ENCODE data around the gene INSYN1. TPM values are rescaled to one million over a fixed set of nuclear protein-coding genes. Genes with fewer than 3 reads are reported as not detected.
A peak's percentile ranks its signal among the peaks of the same experiment; 100 is the strongest.
"Not testable (repeated sequence)": the region's sequence is repeated elsewhere in the genome, so short reads cannot be mapped to it uniquely, and the experiment has no call there.

INSYN1 gene
- total and polyA plus RNA-seq, 9 donors: 3.1 to 9.0 (median 5.4) TPM

DNA sequence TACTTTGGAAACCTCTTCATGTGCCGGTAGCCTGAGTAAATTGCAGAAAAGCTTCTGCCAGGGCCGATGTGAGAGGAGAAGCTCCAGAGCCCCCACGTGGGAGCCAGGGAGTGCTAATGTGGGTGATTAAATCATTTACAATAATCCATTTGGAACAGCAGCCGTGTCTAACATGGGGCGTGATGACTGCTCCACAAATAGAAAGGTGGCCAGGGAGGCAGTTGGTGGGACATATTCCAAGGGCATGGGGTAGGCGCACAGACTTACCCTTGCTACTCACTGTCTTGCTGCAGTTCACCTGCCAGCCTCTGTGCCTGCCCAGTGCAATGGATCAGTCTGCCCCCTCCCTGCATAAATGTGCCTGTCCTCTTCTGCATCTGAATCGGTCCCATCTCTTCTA is 39.3 kb upstream of the INSYN1 start:
- no peaks in the 10 kb centered on the region for H3K36me3 ChIP-seq (ENCODE audit: control insufficient read depth, insufficient read depth, low read length)
- no peak overlapping the region for H3K4me3 ChIP-seq (ENCODE audit: low read length)
- H3K27ac ChIP-seq (ENCODE audit: low read length): no peak overlapping the region
- no peak for DNase-seq
- 70% methylated on average over 2 of the region's 7 CpGs for WGBS (ENCODE audit: insufficient coverage)
- H3K4me1 ChIP-seq (ENCODE audit: control insufficient read depth, insufficient read depth, low read length): peaks cover 19% of the 10 kb centered on the region
- H3K27me3 ChIP-seq (ENCODE audit: control insufficient read depth, insufficient read depth, low read length): peaks cover 13% of the 10 kb centered on the region
- H3K9me3 ChIP-seq (replicated peaks; ENCODE audit: control insufficient read depth, low read depth, low read length): no peaks in the 10 kb centered on the region

DNA sequence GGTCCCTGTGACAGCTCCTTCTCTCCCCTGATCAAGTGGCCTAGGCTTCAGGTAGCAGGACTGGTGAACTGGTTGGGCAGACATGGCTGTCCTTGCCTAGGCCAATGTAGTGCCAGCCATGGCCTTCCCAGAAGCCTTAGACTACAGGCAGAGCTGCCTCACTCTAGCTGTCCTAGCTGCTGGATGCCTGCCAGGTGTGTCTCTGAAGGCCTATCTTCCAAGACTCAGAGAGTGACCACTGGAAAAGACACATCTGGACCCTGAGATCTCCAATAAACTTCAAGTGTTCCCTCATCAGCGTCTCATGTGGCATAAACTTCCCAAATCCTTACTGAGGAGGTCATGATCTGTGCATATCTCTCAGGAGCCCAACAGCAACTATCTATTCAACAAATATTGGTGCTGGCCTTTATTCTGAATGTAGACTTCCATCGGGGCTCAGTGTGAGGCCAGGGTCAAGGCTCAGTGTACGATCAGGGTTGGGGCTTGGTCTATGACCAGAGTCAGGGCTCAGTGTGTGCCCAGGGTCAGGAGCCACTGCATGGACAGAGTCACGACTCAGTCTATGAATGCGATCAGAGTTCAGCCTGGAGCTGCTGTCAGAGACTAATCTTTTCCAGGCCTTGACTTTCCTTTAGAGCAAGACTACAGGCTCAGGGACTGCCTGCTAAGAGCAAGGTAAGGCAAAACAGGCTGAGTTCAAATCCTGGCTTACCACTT is 36.5 kb upstream of the INSYN1 start:
- peaks cover 12% of the 10 kb centered on the region for H3K4me1 ChIP-seq (ENCODE audit: control insufficient read depth, insufficient read depth, low read length)
- H3K27ac ChIP-seq (ENCODE audit: low read length): no peak overlapping the region
- H3K9me3 ChIP-seq (replicated peaks; ENCODE audit: control insufficient read depth, low read depth, low read length): no peaks in the 10 kb centered on the region
- H3K4me3 ChIP-seq (ENCODE audit: low read length): no peak overlapping the region
- WGBS (ENCODE audit: insufficient coverage): 75% methylated on average over 5 of the region's 5 CpGs
- H3K27me3 ChIP-seq (ENCODE audit: control insufficient read depth, insufficient read depth, low read length): peaks cover 13% of the 10 kb centered on the region
- DNase-seq: no peak
- H3K36me3 ChIP-seq (ENCODE audit: control insufficient read depth, insufficient read depth, low read length): no peaks in the 10 kb centered on the region

DNA sequence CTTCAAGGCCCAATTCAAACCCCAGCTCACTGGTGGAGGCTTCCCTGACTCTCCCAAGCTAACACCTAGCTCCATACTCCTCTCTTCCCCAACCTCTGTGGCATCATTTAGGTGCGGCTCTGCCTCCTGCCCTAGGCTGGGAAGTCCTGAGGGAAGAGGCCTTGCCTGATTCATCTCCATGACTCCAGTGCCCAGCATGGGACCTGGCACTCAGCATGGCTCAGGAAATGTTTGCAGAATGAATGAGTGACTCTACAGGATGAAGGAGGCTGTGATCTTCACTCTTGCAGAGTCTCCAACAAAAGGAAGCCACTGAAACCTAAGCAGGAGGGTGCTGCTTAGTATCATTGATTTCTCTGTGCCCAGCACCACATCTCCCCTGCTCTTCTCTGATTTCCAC is 34.5 kb upstream of the INSYN1 start:
- H3K4me1 ChIP-seq (ENCODE audit: control insufficient read depth, insufficient read depth, low read length): peaks cover 26% of the 10 kb centered on the region
- WGBS (ENCODE audit: insufficient coverage): 100% methylated on average over 1 of the region's 1 CpG
- H3K9me3 ChIP-seq (replicated peaks; ENCODE audit: control insufficient read depth, low read depth, low read length): no peaks in the 10 kb centered on the region

DNA sequence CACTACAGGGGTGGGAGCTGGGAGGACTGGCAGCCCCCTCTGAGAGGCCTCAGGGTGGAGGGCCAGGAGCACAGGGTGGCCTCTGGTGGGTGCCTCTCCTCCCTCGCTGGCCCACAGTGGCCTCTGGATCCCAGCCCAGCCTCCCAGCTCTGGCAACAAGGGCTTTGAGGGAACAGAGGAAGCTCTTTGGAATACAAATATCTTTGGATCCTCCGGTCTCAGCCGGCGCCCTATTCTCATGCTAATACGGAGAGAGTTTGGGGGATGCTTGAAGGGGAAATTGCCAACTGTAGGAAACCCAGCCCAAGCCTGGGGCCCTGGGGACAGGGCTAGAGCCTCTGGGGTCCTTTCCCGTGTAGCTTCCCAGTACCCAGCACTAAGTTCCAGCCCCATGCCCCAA is 33.4 kb upstream of the INSYN1 start:
- Histone ChIP-seq H3K4me1 (ENCODE audit: control insufficient read depth, insufficient read depth, low read length) (peaks cover 33% of the 10 kb centered on the region), H3K4me3 (ENCODE audit: low read length) (no peak overlapping the region), H3K27me3 (ENCODE audit: control insufficient read depth, insufficient read depth, low read length) (peaks cover 11% of the 10 kb centered on the region), H3K27ac (ENCODE audit: low read length) (no peak overlapping the region), H3K9me3 (replicated peaks; ENCODE audit: control insufficient read depth, low read depth, low read length) (no peaks in the 10 kb centered on the region), H3K36me3 (ENCODE audit: control insufficient read depth, insufficient read depth, low read length) (no peaks in the 10 kb centered on the region)
- no peak for DNase-seq
- WGBS (ENCODE audit: insufficient coverage): 31% methylated on average over 1 of the region's 6 CpGs

More for the DNA sequence above, 34.5 kb upstream of the INSYN1 start:
- DNase-seq: no peak
- H3K27ac ChIP-seq (ENCODE audit: low read length): no peak overlapping the region
- H3K4me3 ChIP-seq (ENCODE audit: low read length): no peak overlapping the region
- no peaks in the 10 kb centered on the region for H3K36me3 ChIP-seq (ENCODE audit: control insufficient read depth, insufficient read depth, low read length)
- H3K27me3 ChIP-seq (ENCODE audit: control insufficient read depth, insufficient read depth, low read length): peaks cover 11% of the 10 kb centered on the region

DNA sequence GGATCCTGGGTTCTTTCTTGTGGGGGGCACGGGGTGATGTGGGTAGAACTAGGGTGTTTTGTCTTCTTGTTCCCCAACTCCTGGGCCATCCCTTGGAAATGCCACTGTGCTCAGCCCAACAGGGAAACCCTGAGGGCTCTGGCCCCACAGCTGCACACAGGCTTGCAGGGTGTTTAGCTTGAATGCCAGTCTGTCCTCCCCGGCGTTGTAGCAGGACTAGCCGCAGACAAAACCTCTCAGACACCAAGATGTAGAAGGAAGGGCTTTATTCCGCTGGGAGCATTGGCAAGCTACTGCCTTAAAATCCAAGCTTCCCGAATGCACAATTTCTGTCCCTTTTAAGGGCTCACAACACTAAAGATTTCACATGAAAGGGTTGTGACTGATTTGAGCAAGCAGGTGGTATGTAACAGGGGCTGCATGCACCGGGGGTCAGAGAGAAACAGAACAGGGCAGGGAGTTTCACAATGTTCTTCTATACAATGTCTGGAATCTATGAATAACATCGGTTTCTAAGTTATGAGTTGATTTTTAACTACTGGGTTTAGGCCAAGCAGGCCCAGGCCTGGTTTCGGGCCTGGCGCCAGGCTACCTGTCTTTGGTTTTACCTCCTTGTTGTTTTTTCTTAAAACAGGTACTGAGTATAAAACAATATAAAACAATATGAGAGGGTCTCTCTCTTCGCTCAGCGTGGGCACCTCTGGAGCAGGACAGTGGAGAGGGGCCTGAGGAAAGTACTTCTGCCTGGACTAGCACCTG is 32.3 kb upstream of the INSYN1 start:
- WGBS (ENCODE audit: insufficient coverage): no CpG with 5 or more reads among the region's 12 CpGs
- not testable (repeated sequence) for H3K36me3 ChIP-seq (ENCODE audit: control insufficient read depth, insufficient read depth, low read length); H3K27me3 ChIP-seq (ENCODE audit: control insufficient read depth, insufficient read depth, low read length); H3K9me3 ChIP-seq (replicated peaks; ENCODE audit: control insufficient read depth, low read depth, low read length); DNase-seq; H3K4me3 ChIP-seq (ENCODE audit: low read length); H3K27ac ChIP-seq (ENCODE audit: low read length)
- H3K4me1 ChIP-seq (ENCODE audit: control insufficient read depth, insufficient read depth, low read length): peaks cover 34% of the 10 kb centered on the region

DNA sequence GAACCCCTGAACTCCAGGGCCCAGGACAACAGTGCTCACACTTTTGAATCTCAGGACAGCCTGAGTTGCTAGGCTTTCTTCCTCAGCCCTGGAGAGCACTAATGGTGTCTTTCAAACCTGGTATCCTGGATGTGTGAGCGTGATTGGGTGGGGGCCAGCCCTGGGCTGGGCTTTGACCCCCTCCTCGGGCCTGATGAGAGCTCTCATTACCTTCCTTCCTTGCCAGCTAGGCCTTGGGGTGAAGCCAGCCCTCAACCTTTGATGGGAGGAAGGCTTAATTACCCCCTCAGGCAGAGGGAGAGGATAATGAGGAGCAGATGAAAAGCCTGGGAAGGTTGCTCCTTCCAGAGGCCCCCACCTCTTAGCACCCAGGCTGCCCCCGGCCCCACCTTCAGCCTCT is 31.1 kb upstream of the INSYN1 start:
- Histone ChIP-seq H3K27me3 (ENCODE audit: control insufficient read depth, insufficient read depth, low read length) (peaks cover 4% of the 10 kb centered on the region), H3K36me3 (ENCODE audit: control insufficient read depth, insufficient read depth, low read length) (no peaks in the 10 kb centered on the region), H3K9me3 (replicated peaks; ENCODE audit: control insufficient read depth, low read depth, low read length) (no peaks in the 10 kb centered on the region), H3K27ac (ENCODE audit: low read length) (no peak overlapping the region), H3K4me1 (ENCODE audit: control insufficient read depth, insufficient read depth, low read length) (peaks cover 34% of the 10 kb centered on the region), H3K4me3 (ENCODE audit: low read length) (no peak overlapping the region)
- 33% methylated on average over 1 of the region's 3 CpGs for WGBS (ENCODE audit: insufficient coverage)
- DNase-seq: no peak

DNA sequence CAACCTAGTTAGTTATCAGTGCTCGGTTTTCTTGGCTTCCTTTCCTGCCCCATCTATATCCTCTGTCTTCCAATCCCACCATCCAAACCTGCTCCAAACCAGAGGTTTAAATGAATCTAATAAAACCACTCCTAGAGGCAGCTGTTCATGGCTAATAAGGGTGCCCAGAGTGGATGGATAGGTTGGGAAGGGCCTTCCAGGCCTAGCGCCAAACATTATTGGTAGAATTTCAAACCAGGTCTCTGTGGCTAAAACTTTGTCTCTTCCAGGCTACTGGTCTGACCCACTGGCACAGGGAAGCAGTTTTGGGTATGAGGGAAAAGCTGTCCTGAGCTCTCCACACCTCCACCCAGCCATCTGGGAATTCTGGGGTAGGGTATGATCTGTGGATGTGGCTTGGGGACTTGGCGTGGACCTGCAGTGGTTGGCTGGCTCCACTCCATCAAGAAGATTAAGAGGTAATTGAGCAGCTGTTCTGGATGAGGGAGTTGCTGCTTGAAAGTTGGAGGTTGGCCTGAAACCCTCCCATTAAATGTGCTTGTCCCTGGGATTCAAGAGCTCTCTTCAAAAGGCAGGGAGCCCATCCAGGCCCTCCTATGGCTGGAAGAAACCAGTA is 29.3 kb upstream of the INSYN1 start:
- Histone ChIP-seq H3K4me3 (ENCODE audit: low read length) (no peak overlapping the region), H3K27ac (ENCODE audit: low read length) (no peak overlapping the region), H3K27me3 (ENCODE audit: control insufficient read depth, insufficient read depth, low read length) (no peaks in the 10 kb centered on the region), H3K36me3 (ENCODE audit: control insufficient read depth, insufficient read depth, low read length) (no peaks in the 10 kb centered on the region), H3K9me3 (replicated peaks; ENCODE audit: control insufficient read depth, low read depth, low read length) (no peaks in the 10 kb centered on the region), H3K4me1 (ENCODE audit: control insufficient read depth, insufficient read depth, low read length) (peaks cover 34% of the 10 kb centered on the region)
- WGBS (ENCODE audit: insufficient coverage): 45% methylated on average over 2 of the region's 3 CpGs
- peak; percentile 93 for DNase-seq

DNA sequence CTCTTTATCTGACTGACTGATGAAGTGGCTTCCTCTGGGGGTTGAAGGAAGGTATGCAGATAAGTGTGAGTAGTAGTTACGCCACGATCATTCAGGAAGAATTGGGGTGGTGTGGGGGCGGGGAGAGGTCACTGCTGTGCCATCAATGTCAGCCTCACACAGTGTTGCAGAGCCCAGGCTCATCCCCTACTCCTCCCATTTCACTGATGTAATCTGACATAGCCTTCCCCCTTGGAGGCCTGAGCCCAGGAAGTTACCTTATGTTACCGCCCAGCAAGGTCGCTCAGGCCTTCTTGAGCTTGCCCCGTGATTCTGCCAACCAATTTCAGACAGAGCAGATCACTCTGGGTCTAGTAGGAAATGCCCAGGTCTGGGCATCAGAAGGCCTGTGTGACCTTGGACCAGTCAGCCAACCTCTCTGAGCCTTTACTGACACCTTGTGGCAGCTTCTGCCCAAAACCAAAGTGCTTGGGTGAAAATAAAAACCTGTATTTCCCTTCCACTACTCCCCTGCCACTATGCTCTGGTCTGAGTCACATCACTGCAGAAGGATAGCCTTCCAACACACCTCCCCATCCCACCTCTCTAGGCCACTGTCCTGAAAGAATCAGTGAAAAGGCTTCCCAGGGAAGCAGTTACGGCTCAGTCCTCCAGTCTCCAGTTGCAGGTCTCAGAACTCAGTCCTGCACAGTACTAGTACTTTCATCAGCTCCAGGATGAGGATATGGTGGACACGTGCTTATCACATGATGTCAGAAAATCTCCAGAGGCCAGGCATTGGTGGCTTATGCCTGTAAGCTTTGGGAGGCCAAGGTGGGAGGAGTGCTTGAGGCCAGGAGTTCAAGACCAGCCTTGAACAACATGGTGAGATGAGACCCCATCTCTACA is 28.1 kb upstream of the INSYN1 start:
- DNase-seq: no peak
- no peaks in the 10 kb centered on the region for H3K9me3 ChIP-seq (replicated peaks; ENCODE audit: control insufficient read depth, low read depth, low read length)
- no peak overlapping the region for H3K4me3 ChIP-seq (ENCODE audit: low read length)
- H3K4me1 ChIP-seq (ENCODE audit: control insufficient read depth, insufficient read depth, low read length): peaks cover 32% of the 10 kb centered on the region
- H3K27ac ChIP-seq (ENCODE audit: low read length): no peak overlapping the region
- H3K27me3 ChIP-seq (ENCODE audit: control insufficient read depth, insufficient read depth, low read length): no peaks in the 10 kb centered on the region
- H3K36me3 ChIP-seq (ENCODE audit: control insufficient read depth, insufficient read depth, low read length): no peaks in the 10 kb centered on the region
- 59% methylated on average over 7 of the region's 8 CpGs for WGBS (ENCODE audit: insufficient coverage)

DNA sequence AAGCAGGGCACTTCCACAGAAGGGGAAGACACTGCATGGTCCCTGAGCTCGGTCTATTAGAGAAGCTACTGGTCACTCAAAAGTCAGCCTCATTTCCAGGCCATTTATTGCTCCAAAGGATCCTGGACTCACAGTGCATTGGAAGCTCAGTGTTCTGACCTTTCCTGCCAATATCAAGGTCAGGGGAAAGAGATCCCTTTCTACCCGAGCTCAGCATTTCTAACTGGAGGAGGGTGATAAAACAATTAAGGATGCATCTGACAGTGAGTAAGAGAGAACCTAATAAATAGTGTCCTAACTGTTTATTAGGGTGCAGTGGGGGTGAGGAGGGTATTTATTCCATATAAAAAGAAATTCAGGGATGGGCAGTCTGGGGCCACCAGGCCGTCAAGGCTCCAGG is 26.8 kb upstream of the INSYN1 start:
- no CpG with 5 or more reads among the region's 3 CpGs for WGBS (ENCODE audit: insufficient coverage)
- DNase-seq: no peak
- Histone ChIP-seq H3K4me3 (ENCODE audit: low read length) (no peak overlapping the region), H3K36me3 (ENCODE audit: control insufficient read depth, insufficient read depth, low read length) (no peaks in the 10 kb centered on the region), H3K4me1 (ENCODE audit: control insufficient read depth, insufficient read depth, low read length) (peaks cover 28% of the 10 kb centered on the region), H3K27ac (ENCODE audit: low read length) (no peak overlapping the region), H3K9me3 (replicated peaks; ENCODE audit: control insufficient read depth, low read depth, low read length) (no peaks in the 10 kb centered on the region), H3K27me3 (ENCODE audit: control insufficient read depth, insufficient read depth, low read length) (no peaks in the 10 kb centered on the region)

DNA sequence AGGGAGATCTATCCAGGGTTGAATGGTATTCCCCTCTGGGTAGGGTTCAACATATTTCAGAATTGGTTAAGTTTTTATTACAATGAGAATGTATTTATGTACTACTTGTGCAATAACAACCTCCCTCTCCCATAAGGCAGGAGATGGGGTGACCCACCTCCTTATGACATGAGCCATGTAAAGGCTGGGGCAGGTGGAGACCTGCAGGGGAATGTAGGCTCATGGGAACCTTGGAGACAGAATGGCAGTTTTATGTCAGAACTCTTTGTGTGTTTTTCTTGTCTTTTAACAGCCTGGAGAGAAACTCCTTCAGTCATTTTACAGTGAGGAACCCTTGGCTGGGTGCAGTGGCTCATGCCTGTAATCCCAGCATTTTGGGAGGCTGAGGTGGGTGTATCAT is 24.6 kb upstream of the INSYN1 start:
- peaks cover 12% of the 10 kb centered on the region for H3K4me1 ChIP-seq (ENCODE audit: control insufficient read depth, insufficient read depth, low read length)
- H3K4me3 ChIP-seq (ENCODE audit: low read length): no peak overlapping the region
- DNase-seq: no peak

More for the DNA sequence above, 24.6 kb upstream of the INSYN1 start:
- no peak overlapping the region for H3K27ac ChIP-seq (ENCODE audit: low read length)
- peaks cover 3% of the 10 kb centered on the region for H3K27me3 ChIP-seq (ENCODE audit: control insufficient read depth, insufficient read depth, low read length)
- H3K36me3 ChIP-seq (ENCODE audit: control insufficient read depth, insufficient read depth, low read length): no peaks in the 10 kb centered on the region
- H3K9me3 ChIP-seq (replicated peaks; ENCODE audit: control insufficient read depth, low read depth, low read length): no peaks in the 10 kb centered on the region

All from muscle of leg (tissue), 11 donors.